Neural cell (in vitro differentiated cells): ENCODE data around the gene EXOC4. TPM values are rescaled to one million over a fixed set of nuclear protein-coding genes. Genes with fewer than 3 reads are reported as not detected.

Experiments
- H2AFZ ChIP-seq: fragments of 200-600, 300-800 bp; sonication (generic), shearing (Covaris generic); 2 replicates; pipeline ENCODE4 v1.6.0; 2014; ENCODE audit warnings: low read depth, mild to moderate bottlenecking, antibody characterized with exemption, low read length, moderate library complexity
- H3F3A ChIP-seq: fragments of 200-600 bp; shearing (Covaris generic); 2 replicates; pipeline ENCODE4 v1.6.1; 2016; ENCODE audit warnings: mild to moderate bottlenecking, moderate library complexity, mixed read lengths, antibody characterized with exemption, low read length; ENCODE audit not compliant: insufficient read depth, poor library complexity, severe bottlenecking
- H3K27ac ChIP-seq: fragments of 200-600, 300-800 bp; sonication (generic), shearing (Covaris generic); 2 replicates; pipeline ENCODE4 v1.5.1; 2014; ENCODE audit warnings: mild to moderate bottlenecking, low read length, moderate library complexity
- H3K27me3 ChIP-seq: fragments of 300-800, 200-600 bp; sonication (generic), shearing (Covaris generic); 2 replicates; pipeline ENCODE4 v1.6.0; 2014; ENCODE audit warnings: mild to moderate bottlenecking, low read depth, low read length, moderate library complexity; ENCODE audit not compliant: insufficient read depth
- H3K36me3 ChIP-seq: fragments of 300-800, 200-600 bp; sonication (generic), shearing (Covaris generic); 2 replicates; pipeline ENCODE4 v1.5.1; 2014; ENCODE audit warnings: mild to moderate bottlenecking, antibody characterized with exemption, low read length, moderate library complexity; ENCODE audit not compliant: insufficient read depth
- H3K4me2 ChIP-seq: fragments of 300-800, 200-600 bp; sonication (generic), shearing (Covaris generic); 2 replicates; pipeline ENCODE4 v1.6.0; 2014; ENCODE audit warnings: mild to moderate bottlenecking, low read length
- H3K4me3 ChIP-seq: fragments of 300-800, 200-600 bp; sonication (generic), shearing (Covaris generic); 2 replicates; pipeline ENCODE4 v1.5.1; 2014; ENCODE audit warnings: mild to moderate bottlenecking, low read length, moderate library complexity
- H3K79me2 ChIP-seq: fragments of 200-600 bp; shearing (Covaris generic); replicated peaks from 2 replicates; pipeline ENCODE4 v1.6.0; 2014; ENCODE audit warnings: mild to moderate bottlenecking, low read length, moderate library complexity; ENCODE audit not compliant: insufficient read depth
- H3K9ac ChIP-seq: fragments of 300-800, 200-600 bp; sonication (generic), shearing (Covaris generic); 2 replicates; pipeline ENCODE4 v1.6.1; 2016; ENCODE audit warnings: mild to moderate bottlenecking, low read length, mixed read lengths
- H3K9me2 ChIP-seq: fragments of 200-600 bp; shearing (Covaris generic); 2 replicates; pipeline ENCODE4 v1.6.1; 2016; ENCODE audit warnings: mild to moderate bottlenecking, low read length, mixed read lengths; ENCODE audit not compliant: insufficient read depth
- H3K9me3 ChIP-seq: fragments of 200-600, 300-800 bp; sonication (generic), shearing (Covaris generic); 2 replicates; pipeline ENCODE4 v1.6.1; 2016; ENCODE audit warnings: mild to moderate bottlenecking, mixed run types, low read length, moderate library complexity, mixed read lengths
- H4K20me1 ChIP-seq: fragments of 200-600 bp; shearing (Covaris generic); 2 replicates; pipeline ENCODE4 v1.6.1; 2016; ENCODE audit warnings: mild to moderate bottlenecking, mixed run types; ENCODE audit not compliant: insufficient read depth
- EP300 ChIP-seq: fragments of 450-650 bp; conservative IDR thresholded peaks from 2 replicates; pipeline ENCODE4 v1.6.1; 2014; ENCODE audit warnings: antibody characterized with exemption, mild to moderate bottlenecking, moderate library complexity; ENCODE audit not compliant: poor library complexity, severe bottlenecking
- EZH2 ChIP-seq: fragments of 200-600, 300-800 bp; shearing (Covaris generic), sonication (generic); IDR thresholded peaks from 2 replicates; pipeline ENCODE4 v1.6.1; 2014; ENCODE audit warnings: antibody characterized with exemption, low read length, borderline replicate concordance, mild to moderate bottlenecking; ENCODE audit not compliant: insufficient read depth, poor library complexity, severe bottlenecking
- MXI1 ChIP-seq: fragments of 450-650 bp; conservative IDR thresholded peaks from 2 replicates; pipeline ENCODE4 v1.6.1; 2014; ENCODE audit warnings: antibody characterized with exemption, mild to moderate bottlenecking; ENCODE audit not compliant: poor library complexity, severe bottlenecking
- POLR2AphosphoS5 ChIP-seq: IDR thresholded peaks from 2 replicates; pipeline ENCODE4 v1.6.1; 2012
- RAD21 ChIP-seq: fragments of 450-650 bp; conservative IDR thresholded peaks from 2 replicates; pipeline ENCODE4 v1.6.1; 2014; ENCODE audit warnings: antibody characterized with exemption, mild to moderate bottlenecking, moderate library complexity
- SMC3 ChIP-seq: fragments of 450-650 bp; conservative IDR thresholded peaks from 2 replicates; pipeline ENCODE4 v1.6.1; 2014; ENCODE audit warnings: antibody characterized with exemption, mild to moderate bottlenecking, moderate library complexity; ENCODE audit not compliant: poor library complexity
- TAF1 ChIP-seq: IDR thresholded peaks from 2 replicates; pipeline ENCODE4 v1.6.1; 2012; ENCODE audit warnings: low read depth
- polyA plus RNA-seq: library from polyadenylated mRNA; depleted of rRNA; stranded (reverse); fragments of >200 nt; gene quantifications from 2 replicates; pipeline ENCODE4 v1.2.3, GENCODE V29; 2014
- TF ChIP-seq, protein P1 (sequence below): IDR thresholded peaks from 2 replicates; pipeline ENCODE4 v1.6.1; 2012; ENCODE audit warnings: borderline replicate concordance
- TF ChIP-seq, protein P2 (sequence below): fragments of 450-650 bp; IDR thresholded peaks from 2 replicates; pipeline ENCODE4 v1.5.1; 2014; ENCODE audit warnings: antibody characterized with exemption, mild to moderate bottlenecking, moderate library complexity; ENCODE audit not compliant: poor library complexity, severe bottlenecking

The EXOC4 gene
- polyA plus RNA-seq, 1 donor from 2014 or later, result 36.5 TPM

DNA sequence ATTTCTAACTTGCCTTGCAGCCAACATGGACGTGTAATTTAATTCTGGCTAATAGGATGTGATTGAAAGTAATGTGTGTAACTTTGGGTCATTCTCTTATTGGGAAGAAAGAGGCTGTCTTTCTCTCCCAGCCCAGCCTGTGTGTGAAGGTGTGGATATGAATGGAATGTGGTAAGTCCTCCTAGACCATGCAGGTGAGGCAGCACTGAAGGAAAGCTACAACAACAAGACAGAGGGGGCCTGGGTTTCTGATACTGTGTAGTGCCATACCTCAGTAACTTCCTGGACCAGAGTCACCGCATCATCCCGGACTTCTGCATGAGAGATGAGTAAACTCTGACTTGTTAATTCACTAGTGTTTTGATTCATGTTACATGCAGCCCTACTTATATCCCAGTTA is 237.0 kb downstream of the EXOC4 start:
- TF ChIP-seq, protein P1, sequence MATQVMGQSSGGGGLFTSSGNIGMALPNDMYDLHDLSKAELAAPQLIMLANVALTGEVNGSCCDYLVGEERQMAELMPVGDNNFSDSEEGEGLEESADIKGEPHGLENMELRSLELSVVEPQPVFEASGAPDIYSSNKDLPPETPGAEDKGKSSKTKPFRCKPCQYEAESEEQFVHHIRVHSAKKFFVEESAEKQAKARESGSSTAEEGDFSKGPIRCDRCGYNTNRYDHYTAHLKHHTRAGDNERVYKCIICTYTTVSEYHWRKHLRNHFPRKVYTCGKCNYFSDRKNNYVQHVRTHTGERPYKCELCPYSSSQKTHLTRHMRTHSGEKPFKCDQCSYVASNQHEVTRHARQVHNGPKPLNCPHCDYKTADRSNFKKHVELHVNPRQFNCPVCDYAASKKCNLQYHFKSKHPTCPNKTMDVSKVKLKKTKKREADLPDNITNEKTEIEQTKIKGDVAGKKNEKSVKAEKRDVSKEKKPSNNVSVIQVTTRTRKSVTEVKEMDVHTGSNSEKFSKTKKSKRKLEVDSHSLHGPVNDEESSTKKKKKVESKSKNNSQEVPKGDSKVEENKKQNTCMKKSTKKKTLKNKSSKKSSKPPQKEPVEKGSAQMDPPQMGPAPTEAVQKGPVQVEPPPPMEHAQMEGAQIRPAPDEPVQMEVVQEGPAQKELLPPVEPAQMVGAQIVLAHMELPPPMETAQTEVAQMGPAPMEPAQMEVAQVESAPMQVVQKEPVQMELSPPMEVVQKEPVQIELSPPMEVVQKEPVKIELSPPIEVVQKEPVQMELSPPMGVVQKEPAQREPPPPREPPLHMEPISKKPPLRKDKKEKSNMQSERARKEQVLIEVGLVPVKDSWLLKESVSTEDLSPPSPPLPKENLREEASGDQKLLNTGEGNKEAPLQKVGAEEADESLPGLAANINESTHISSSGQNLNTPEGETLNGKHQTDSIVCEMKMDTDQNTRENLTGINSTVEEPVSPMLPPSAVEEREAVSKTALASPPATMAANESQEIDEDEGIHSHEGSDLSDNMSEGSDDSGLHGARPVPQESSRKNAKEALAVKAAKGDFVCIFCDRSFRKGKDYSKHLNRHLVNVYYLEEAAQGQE, result no peak
- no peak for TF ChIP-seq EP300
- no peaks in the 10 kb centered on the region for H3K27me3 ChIP-seq

DNA sequence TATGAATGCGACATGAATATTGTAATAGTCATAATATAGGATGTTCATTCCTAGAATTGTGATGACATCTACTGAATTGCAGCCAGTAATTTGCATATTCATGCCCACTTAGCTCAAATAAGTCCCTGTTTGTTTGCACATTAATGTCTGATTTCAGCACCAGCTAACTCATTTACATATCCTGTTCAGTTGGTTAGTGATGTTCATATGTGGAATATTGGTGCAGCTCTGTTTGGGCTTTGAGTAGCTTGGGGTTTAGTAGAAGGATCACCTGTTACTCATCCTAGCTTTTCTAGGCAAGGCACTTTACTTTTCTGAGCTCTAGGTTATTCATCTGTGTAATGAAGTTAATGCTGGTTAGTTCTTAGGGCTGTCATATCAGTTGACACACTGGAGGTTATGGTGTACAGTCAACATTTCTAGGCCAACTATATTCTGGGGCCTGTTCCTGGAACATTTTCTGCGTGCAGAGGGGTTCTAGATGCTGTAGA is 238.4 kb downstream of the EXOC4 start:
- Histone ChIP-seq H3K9me3 (no peaks in the 10 kb centered on the region), H3K27me3 (no peaks in the 10 kb centered on the region), H2AFZ (no peak overlapping the region), H4K20me1 (no peaks in the 10 kb centered on the region), H3K9me2 (no peaks in the 10 kb centered on the region), H3K4me2 (no peak overlapping the region), H3K27ac (no peak overlapping the region), H3K4me3 (no peak overlapping the region), H3K79me2 (no peaks in the 10 kb centered on the region), H3K36me3 (no peaks in the 10 kb centered on the region), H3F3A (no peaks in the 10 kb centered on the region), H3K9ac (no peak overlapping the region)
- TF ChIP-seq SMC3, result no peak
- no peak for TF ChIP-seq MXI1
- TF ChIP-seq TAF1, result no peak
- TF ChIP-seq, protein P1, result no peak
- TF ChIP-seq EZH2, result no peak
- no peak for TF ChIP-seq EP300
- TF ChIP-seq POLR2AphosphoS5, result no peak
- TF ChIP-seq, protein P2, sequence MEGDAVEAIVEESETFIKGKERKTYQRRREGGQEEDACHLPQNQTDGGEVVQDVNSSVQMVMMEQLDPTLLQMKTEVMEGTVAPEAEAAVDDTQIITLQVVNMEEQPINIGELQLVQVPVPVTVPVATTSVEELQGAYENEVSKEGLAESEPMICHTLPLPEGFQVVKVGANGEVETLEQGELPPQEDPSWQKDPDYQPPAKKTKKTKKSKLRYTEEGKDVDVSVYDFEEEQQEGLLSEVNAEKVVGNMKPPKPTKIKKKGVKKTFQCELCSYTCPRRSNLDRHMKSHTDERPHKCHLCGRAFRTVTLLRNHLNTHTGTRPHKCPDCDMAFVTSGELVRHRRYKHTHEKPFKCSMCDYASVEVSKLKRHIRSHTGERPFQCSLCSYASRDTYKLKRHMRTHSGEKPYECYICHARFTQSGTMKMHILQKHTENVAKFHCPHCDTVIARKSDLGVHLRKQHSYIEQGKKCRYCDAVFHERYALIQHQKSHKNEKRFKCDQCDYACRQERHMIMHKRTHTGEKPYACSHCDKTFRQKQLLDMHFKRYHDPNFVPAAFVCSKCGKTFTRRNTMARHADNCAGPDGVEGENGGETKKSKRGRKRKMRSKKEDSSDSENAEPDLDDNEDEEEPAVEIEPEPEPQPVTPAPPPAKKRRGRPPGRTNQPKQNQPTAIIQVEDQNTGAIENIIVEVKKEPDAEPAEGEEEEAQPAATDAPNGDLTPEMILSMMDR, result no peak
- TF ChIP-seq RAD21, result no peak

More for the DNA sequence above, 237.0 kb downstream of the EXOC4 start:
- Histone ChIP-seq H3K4me2 (no peak overlapping the region), H4K20me1 (no peaks in the 10 kb centered on the region), H3K36me3 (no peaks in the 10 kb centered on the region), H3F3A (no peaks in the 10 kb centered on the region), H3K9me2 (no peaks in the 10 kb centered on the region), H3K4me3 (no peak overlapping the region), H3K9me3 (no peaks in the 10 kb centered on the region), H2AFZ (no peak overlapping the region), H3K79me2 (no peaks in the 10 kb centered on the region), H3K27ac (no peak overlapping the region), H3K9ac (no peak overlapping the region)
